GM23248 (cell line): Measurements from ENCODE around the gene TEX13A.

Source experiments
- EZH2 ChIP-seq: fragments of 200-600 bp; sonication (generic); IDR thresholded peaks from 2 replicates; pipeline ENCODE4 v1.6.1; 2018; ENCODE audit warnings: antibody characterized with exemption, mild to moderate bottlenecking; ENCODE audit not compliant: insufficient read depth, poor library complexity, severe bottlenecking
- EZH2phosphoT487 ChIP-seq: fragments of 200-600 bp; sonication (generic); IDR thresholded peaks from 2 replicates; pipeline ENCODE4 v1.6.1; 2018; ENCODE audit warnings: antibody characterized with exemption, moderate library complexity, mild to moderate bottlenecking, low read depth; ENCODE audit not compliant: insufficient read depth

- TF ChIP-seq EZH2: no peak
- no peak for TF ChIP-seq EZH2phosphoT487
Measured at GRCh38 chrX:105189093-105189492, 31.4 kb downstream of the TEX13A start.
